Measurements from ENCODE around the gene GRIN2C.

Gene GRIN2C

GRCh38 chr17:74853048-74853397 is 6.7 kb downstream of the GRIN2C start:
- Histone ChIP-seq H3K4me1 (ENCODE audit: insufficient read depth, low read length) (0 out of 2 replicates have a peak, but pooled peaks cover 3% of the 10 kb centered on the region), H3K9me3 (ENCODE audit: control insufficient read depth, insufficient read depth, low read length) (no peaks in the 10 kb centered on the region), H3K36me3 (ENCODE audit: insufficient read depth, low read length) (no peaks in the 10 kb centered on the region), H3K9ac (ENCODE audit: low read depth, low read length) (peak overlapping the region; percentile 65; the same call in 1 of the 2 replicates)

GRCh38 chr17:74852237-74853047 is 7.2 kb downstream of the GRIN2C start:
- Histone ChIP-seq H3K4me1 (ENCODE audit: insufficient read depth, low read length) (0 out of 2 replicates have a peak, but pooled peaks cover 3% of the 10 kb centered on the region), H3K9ac (ENCODE audit: low read depth, low read length) (peak overlapping the region; percentile 65; the same call in 1 of the 2 replicates), H3K36me3 (ENCODE audit: insufficient read depth, low read length) (no peaks in the 10 kb centered on the region), H3K9me3 (ENCODE audit: control insufficient read depth, insufficient read depth, low read length) (no peaks in the 10 kb centered on the region)

GRCh38 chr17:74851612-74852236 is 8.0 kb downstream of the GRIN2C start:
- Histone ChIP-seq H3K9me3 (ENCODE audit: control insufficient read depth, insufficient read depth, low read length) (no peaks in the 10 kb centered on the region), H3K9ac (ENCODE audit: low read depth, low read length) (no peak overlapping the region), H3K4me1 (ENCODE audit: insufficient read depth, low read length) (0 out of 2 replicates have a peak, but pooled peaks cover 3% of the 10 kb centered on the region), H3K36me3 (ENCODE audit: insufficient read depth, low read length) (no peaks in the 10 kb centered on the region)

- Histone ChIP-seq H3K36me3 (ENCODE audit: insufficient read depth, low read length) (no peaks in the 10 kb centered on the region), H3K9me3 (ENCODE audit: control insufficient read depth, insufficient read depth, low read length) (no peaks in the 10 kb centered on the region), H3K4me1 (ENCODE audit: insufficient read depth, low read length) (0 out of 2 replicates have a peak, but pooled peaks cover 3% of the 10 kb centered on the region), H3K9ac (ENCODE audit: low read depth, low read length) (no peak overlapping the region)
Observed at GRCh38 chr17:74850914-74851313, 8.8 kb downstream of the GRIN2C start.

GRCh38 chr17:74850310-74850709 is 9.4 kb downstream of the GRIN2C start:
- H3K9me3 ChIP-seq (ENCODE audit: control insufficient read depth, insufficient read depth, low read length): no peaks in the 10 kb centered on the region
- H3K4me1 ChIP-seq (ENCODE audit: insufficient read depth, low read length): 0 out of 2 replicates have a peak, but pooled peaks cover 3% of the 10 kb centered on the region
- no peak overlapping the region for H3K9ac ChIP-seq (ENCODE audit: low read depth, low read length)
- H3K36me3 ChIP-seq (ENCODE audit: insufficient read depth, low read length): no peaks in the 10 kb centered on the region

- H3K4me1 ChIP-seq (ENCODE audit: insufficient read depth, low read length): 0 out of 2 replicates have a peak, but pooled peaks cover 3% of the 10 kb centered on the region
Observed at GRCh38 chr17:74848656-74849399, 10.9 kb downstream of the GRIN2C start.

GRCh38 chr17:74846621-74847020 is 13.1 kb downstream of the GRIN2C start:
- H3K9ac ChIP-seq (ENCODE audit: low read depth, low read length): no peak overlapping the region
- H3K9me3 ChIP-seq (ENCODE audit: control insufficient read depth, insufficient read depth, low read length): no peaks in the 10 kb centered on the region
- peaks cover 6% of the 10 kb centered on the region; the same call in 1 of the 2 replicates for H3K4me1 ChIP-seq (ENCODE audit: insufficient read depth, low read length)
- no peaks in the 10 kb centered on the region for H3K36me3 ChIP-seq (ENCODE audit: insufficient read depth, low read length)

More at GRCh38 chr17:74848656-74849399, 10.9 kb downstream of the GRIN2C start:
- H3K9ac ChIP-seq (ENCODE audit: low read depth, low read length): no peak overlapping the region
- H3K9me3 ChIP-seq (ENCODE audit: control insufficient read depth, insufficient read depth, low read length): no peaks in the 10 kb centered on the region
- no peaks in the 10 kb centered on the region for H3K36me3 ChIP-seq (ENCODE audit: insufficient read depth, low read length)

- no peaks in the 10 kb centered on the region for H3K9me3 ChIP-seq (ENCODE audit: control insufficient read depth, insufficient read depth, low read length)
- no peaks in the 10 kb centered on the region for H3K36me3 ChIP-seq (ENCODE audit: insufficient read depth, low read length)
- H3K4me1 ChIP-seq (ENCODE audit: insufficient read depth, low read length): peaks cover 21% of the 10 kb centered on the region
- peak overlapping the region; percentile 73; the same call in 1 of the 2 replicates for H3K9ac ChIP-seq (ENCODE audit: low read depth, low read length)
Observed at GRCh38 chr17:74843352-74843627, 16.4 kb downstream of the GRIN2C start.

- H3K9ac ChIP-seq (ENCODE audit: low read depth, low read length): peak overlapping the region; percentile 73
- no peaks in the 10 kb centered on the region for H3K36me3 ChIP-seq (ENCODE audit: insufficient read depth, low read length)
- peaks cover 21% of the 10 kb centered on the region for H3K4me1 ChIP-seq (ENCODE audit: insufficient read depth, low read length)
- H3K9me3 ChIP-seq (ENCODE audit: control insufficient read depth, insufficient read depth, low read length): no peaks in the 10 kb centered on the region
Observed at GRCh38 chr17:74842599-74843351, 16.9 kb downstream of the GRIN2C start.

GRCh38 chr17:74842146-74842598 is 17.5 kb downstream of the GRIN2C start:
- H3K4me1 ChIP-seq (ENCODE audit: insufficient read depth, low read length): peaks cover 21% of the 10 kb centered on the region
- peak overlapping the region; percentile 73; the same call in 1 of the 2 replicates for H3K9ac ChIP-seq (ENCODE audit: low read depth, low read length)
- H3K36me3 ChIP-seq (ENCODE audit: insufficient read depth, low read length): no peaks in the 10 kb centered on the region
- H3K9me3 ChIP-seq (ENCODE audit: control insufficient read depth, insufficient read depth, low read length): no peaks in the 10 kb centered on the region

- Histone ChIP-seq H3K4me1 (ENCODE audit: insufficient read depth, low read length) (peaks cover 21% of the 10 kb centered on the region), H3K36me3 (ENCODE audit: insufficient read depth, low read length) (no peaks in the 10 kb centered on the region), H3K9me3 (ENCODE audit: control insufficient read depth, insufficient read depth, low read length) (no peaks in the 10 kb centered on the region), H3K9ac (ENCODE audit: low read depth, low read length) (no peak overlapping the region)
Observed at GRCh38 chr17:74840989-74841666, 18.6 kb downstream of the GRIN2C start.

GRCh38 chr17:74839990-74840852 is 19.5 kb downstream of the GRIN2C start:
- H3K4me1 ChIP-seq (ENCODE audit: insufficient read depth, low read length): peaks cover 21% of the 10 kb centered on the region
- H3K9me3 ChIP-seq (ENCODE audit: control insufficient read depth, insufficient read depth, low read length): no peaks in the 10 kb centered on the region
- no peak overlapping the region for H3K9ac ChIP-seq (ENCODE audit: low read depth, low read length)
- H3K36me3 ChIP-seq (ENCODE audit: insufficient read depth, low read length): no peaks in the 10 kb centered on the region

GRCh38 chr17:74838274-74838673 is 21.4 kb downstream of the GRIN2C start:
- Histone ChIP-seq H3K9ac (ENCODE audit: low read depth, low read length) (no peak overlapping the region), H3K9me3 (ENCODE audit: control insufficient read depth, insufficient read depth, low read length) (no peaks in the 10 kb centered on the region), H3K36me3 (ENCODE audit: insufficient read depth, low read length) (no peaks in the 10 kb centered on the region), H3K4me1 (ENCODE audit: insufficient read depth, low read length) (peaks cover 21% of the 10 kb centered on the region)

Measured in ES-I3 (cell line).